Sigmoid colon (tissue), 4 donors: Measurements from ENCODE around the gene SKAP1.

Experiments used
- EP300 ChIP-seq, 4 donors: sonication (generic); formaldehyde crosslinking; IDR thresholded peaks; one replicate each; pipeline ENCODE4 v1.6.1; 2017; ENCODE audit warnings: antibody characterized with exemption in 4 of 4
- POLR2A ChIP-seq, 2 donors: fragments of 450-650 bp; IDR thresholded peaks; one replicate each; pipeline ENCODE4 v1.6.1; 2016; ENCODE audit warnings: antibody characterized with exemption in 2 of 2, mild to moderate bottlenecking in 2 of 2, moderate library complexity in 2 of 2
- TF ChIP-seq, protein P1 (sequence below), 4 experiments: fragments of 450-650 bp in 3 of 4; fragments of 200-600 bp in 1 of 4; IDR thresholded peaks; one replicate each; pipeline ENCODE4 v1.5.1; 2016 to 2019; ENCODE audit warnings: antibody characterized with exemption in 4 of 4, mild to moderate bottlenecking in 3 of 4, moderate library complexity in 2 of 4

GRCh38 chr17:48143629-48144028, 286.4 kb downstream of the SKAP1 start:
- TF ChIP-seq, protein P1, sequence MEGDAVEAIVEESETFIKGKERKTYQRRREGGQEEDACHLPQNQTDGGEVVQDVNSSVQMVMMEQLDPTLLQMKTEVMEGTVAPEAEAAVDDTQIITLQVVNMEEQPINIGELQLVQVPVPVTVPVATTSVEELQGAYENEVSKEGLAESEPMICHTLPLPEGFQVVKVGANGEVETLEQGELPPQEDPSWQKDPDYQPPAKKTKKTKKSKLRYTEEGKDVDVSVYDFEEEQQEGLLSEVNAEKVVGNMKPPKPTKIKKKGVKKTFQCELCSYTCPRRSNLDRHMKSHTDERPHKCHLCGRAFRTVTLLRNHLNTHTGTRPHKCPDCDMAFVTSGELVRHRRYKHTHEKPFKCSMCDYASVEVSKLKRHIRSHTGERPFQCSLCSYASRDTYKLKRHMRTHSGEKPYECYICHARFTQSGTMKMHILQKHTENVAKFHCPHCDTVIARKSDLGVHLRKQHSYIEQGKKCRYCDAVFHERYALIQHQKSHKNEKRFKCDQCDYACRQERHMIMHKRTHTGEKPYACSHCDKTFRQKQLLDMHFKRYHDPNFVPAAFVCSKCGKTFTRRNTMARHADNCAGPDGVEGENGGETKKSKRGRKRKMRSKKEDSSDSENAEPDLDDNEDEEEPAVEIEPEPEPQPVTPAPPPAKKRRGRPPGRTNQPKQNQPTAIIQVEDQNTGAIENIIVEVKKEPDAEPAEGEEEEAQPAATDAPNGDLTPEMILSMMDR (IDR thresholded peaks at IDR 0.05): no peak
- TF ChIP-seq POLR2A (IDR thresholded peaks at IDR 0.05): no peak
- TF ChIP-seq EP300 (IDR thresholded peaks at IDR 0.05): no peak
